WTC11 (cell line): ENCODE data around the gene GFOD2. TPM values are rescaled to one million over a fixed set of nuclear protein-coding genes. Genes with fewer than 3 reads are reported as not detected.

Source experiments
- ATAC-seq: fragments of 200-7000 bp; cut with Tn5 transposase; 2 replicates; pipeline ENCODE4 v1.10.0; 2021; ENCODE audit warnings: mild to moderate bottlenecking, moderate library complexity
- CTCF ChIA-PET: fragments of 300-600 bp; sonication (Branson Sonifier 250); formaldehyde crosslinking; loops from one replicate; lab custom pipeline; 2021; ENCODE audit warnings: antibody characterized with exemption; lab: Charles Lee
- POLR2A ChIA-PET: fragments of 350-600 bp; sonication (Branson Sonifier 250); formaldehyde crosslinking; loops from one replicate; lab custom pipeline; 2021; ENCODE audit warnings: antibody characterized with exemption; lab: Charles Lee
- DNase-seq: peaks from one replicate; pipeline ENCODE4 v3.0.0; 2021; ENCODE audit warnings: low spot score
- H3K27ac Mint-ChIP-seq: 2 replicates; pipeline ENCODE4 v1.8.0; 2021; ENCODE audit warnings: mixed read lengths
- H3K27me3 Mint-ChIP-seq: 2 replicates; pipeline ENCODE4 v1.8.0; 2021; ENCODE audit warnings: low read depth, mild to moderate bottlenecking, moderate library complexity, mixed read lengths
- H3K36me3 Mint-ChIP-seq: 2 replicates; pipeline ENCODE4 v1.8.0; 2021; ENCODE audit warnings: mixed read lengths
- H3K4me1 Mint-ChIP-seq: 2 replicates; pipeline ENCODE4 v1.8.0; 2022; ENCODE audit warnings: mixed read lengths
- H3K4me3 Mint-ChIP-seq: 2 replicates; pipeline ENCODE4 v1.8.0; 2021; ENCODE audit warnings: mild to moderate bottlenecking, moderate library complexity, mixed read lengths
- H3K9me3 Mint-ChIP-seq: 2 replicates; pipeline ENCODE4 v1.8.0; 2021; ENCODE audit warnings: mixed read lengths
- ATF3 ChIP-seq: sonication (generic); formaldehyde crosslinking; conservative IDR thresholded peaks from 2 replicates; pipeline ENCODE4 v1.8.1; 2022; ENCODE audit warnings: mild to moderate bottlenecking, missing genetic modification reagents
- CBFB ChIP-seq: sonication (generic); formaldehyde crosslinking; IDR thresholded peaks from 2 replicates; pipeline ENCODE4 v1.8.1; 2022; ENCODE audit warnings: mild to moderate bottlenecking, low read depth, missing genetic modification reagents
- CREB1 ChIP-seq: sonication (generic); formaldehyde crosslinking; IDR thresholded peaks from 2 replicates; pipeline ENCODE4 v1.8.0; 2023; ENCODE audit warnings: mild to moderate bottlenecking, missing genetic modification reagents
- E2F1 ChIP-seq: sonication (generic); formaldehyde crosslinking; IDR thresholded peaks from 2 replicates; pipeline ENCODE4 v1.8.0; 2022; ENCODE audit warnings: mild to moderate bottlenecking, missing genetic modification reagents
- E2F5 ChIP-seq: sonication (generic); formaldehyde crosslinking; IDR thresholded peaks from 2 replicates; pipeline ENCODE4 v1.8.1; 2022; ENCODE audit warnings: mild to moderate bottlenecking, moderate library complexity, missing genetic modification reagents
- ELF4 ChIP-seq: sonication (generic); formaldehyde crosslinking; IDR thresholded peaks from 2 replicates; pipeline ENCODE4 v1.8.1; 2022; ENCODE audit warnings: low read depth, mild to moderate bottlenecking, moderate library complexity, missing genetic modification reagents
- EMX1 ChIP-seq: fragments of 250-450 bp; sonication (Bioruptor Pico); IDR thresholded peaks from 2 replicates; pipeline ENCODE4 v1.8.0; 2021; ENCODE audit warnings: mild to moderate bottlenecking
- GABPB1 ChIP-seq: sonication (generic); formaldehyde crosslinking; IDR thresholded peaks from 2 replicates; pipeline ENCODE4 v1.8.1; 2023; ENCODE audit warnings: mild to moderate bottlenecking, missing genetic modification reagents
- GRHL2 ChIP-seq: fragments of 250-450 bp; sonication (Bioruptor Pico); IDR thresholded peaks from 2 replicates; pipeline ENCODE4 v1.8.0; 2022; ENCODE audit warnings: mild to moderate bottlenecking, moderate library complexity; ENCODE audit not compliant: insufficient replicate concordance, severe bottlenecking
- HMGXB4 ChIP-seq: sonication (generic); formaldehyde crosslinking; IDR thresholded peaks from 2 replicates; pipeline ENCODE4 v1.8.1; 2023; ENCODE audit warnings: mild to moderate bottlenecking, moderate library complexity, missing genetic modification reagents
- JAZF1 ChIP-seq: fragments of 250-450 bp; sonication (Bioruptor Pico); IDR thresholded peaks from 2 replicates; pipeline ENCODE4 v1.9.0; 2021; ENCODE audit warnings: moderate library complexity, mild to moderate bottlenecking, inconsistent platforms
- KAT7 ChIP-seq: sonication (generic); formaldehyde crosslinking; IDR thresholded peaks from 2 replicates; pipeline ENCODE4 v1.8.1; 2023; ENCODE audit warnings: missing genetic modification reagents, mild to moderate bottlenecking, borderline replicate concordance
- NFE2L1 ChIP-seq: sonication (generic); formaldehyde crosslinking; IDR thresholded peaks from 2 replicates; pipeline ENCODE4 v1.8.1; 2023; ENCODE audit warnings: missing genetic modification reagents
- NR1H2 ChIP-seq: sonication (generic); formaldehyde crosslinking; IDR thresholded peaks from 2 replicates; pipeline ENCODE4 v1.9.0; 2021; ENCODE audit warnings: mild to moderate bottlenecking, moderate library complexity, missing genetic modification reagents
- NR2C2 ChIP-seq: sonication (generic); formaldehyde crosslinking; IDR thresholded peaks from 2 replicates; pipeline ENCODE4 v1.8.0; 2022; ENCODE audit warnings: mild to moderate bottlenecking, missing genetic modification reagents
- RELA ChIP-seq: sonication (generic); formaldehyde crosslinking; IDR thresholded peaks from 2 replicates; pipeline ENCODE4 v1.8.1; 2022; ENCODE audit warnings: missing genetic modification reagents, mild to moderate bottlenecking, borderline replicate concordance
- RORB ChIP-seq: fragments of 250-450 bp; sonication (Bioruptor Pico); IDR thresholded peaks from 2 replicates; pipeline ENCODE4 v1.9.0; 2021; ENCODE audit warnings: mild to moderate bottlenecking
- SMAD3 ChIP-seq: sonication (generic); formaldehyde crosslinking; IDR thresholded peaks from 2 replicates; pipeline ENCODE4 v1.8.0; 2022; ENCODE audit warnings: missing genetic modification reagents, mild to moderate bottlenecking, borderline replicate concordance
- STAT6 ChIP-seq: sonication (generic); formaldehyde crosslinking; conservative IDR thresholded peaks from 2 replicates; pipeline ENCODE4 v1.8.1; 2023; ENCODE audit warnings: mild to moderate bottlenecking, low read depth, missing genetic modification reagents, moderate library complexity
- ZNF396 ChIP-seq: fragments of 250-450 bp; sonication (Bioruptor Pico); IDR thresholded peaks from 2 replicates; pipeline ENCODE4 v1.8.0; 2021; ENCODE audit warnings: mild to moderate bottlenecking, moderate library complexity, borderline replicate concordance
- ZNF423 ChIP-seq: fragments of 250-450 bp; sonication (Bioruptor Pico); IDR thresholded peaks from 2 replicates; pipeline ENCODE4 v2.1.2; 2022; ENCODE audit warnings: mild to moderate bottlenecking, moderate library complexity
- ZNF425 ChIP-seq: fragments of 250-450 bp; sonication (Bioruptor Pico); conservative IDR thresholded peaks from 2 replicates; pipeline ENCODE4 v1.9.0; 2021; ENCODE audit warnings: mild to moderate bottlenecking
- total RNA-seq: library from RNA; stranded (reverse); gene quantifications from 3 replicates; pipeline ENCODE4 v1.2.3, GENCODE V29; 2021

GFOD2 gene
- total RNA-seq, 1 experiment from 2014 or later: 29.5 TPM

- DNase-seq (no peak), ATAC-seq (no peak)
- Mint-ChIP-seq H3K27ac (peak overlapping the region; percentile 60), H3K4me1 (peaks cover 21% of the 10 kb centered on the region), H3K4me3 (no peak overlapping the region), H3K27me3 (no peaks in the 10 kb centered on the region), H3K9me3 (no peaks in the 10 kb centered on the region), H3K36me3 (peaks cover 4% of the 10 kb centered on the region; the same call in 1 of the 2 replicates)
- no peak for TF ChIP-seq JAZF1 (CRISPR knock-in tag)
- no peak for TF ChIP-seq RORB (CRISPR knock-in tag)
- TF ChIP-seq CBFB (CRISPR knock-in tag): no peak
- no peak for TF ChIP-seq E2F1 (CRISPR knock-in tag)
- ChIA-PET POLR2A (interaction anchor here (0.6 kb wide), 1 partner anchor 29 kb away, joined by 3 read pairs; no protein-coding TSS in a partner anchor), CTCF (interaction anchor here (1.5 to 2.3 kb wide), 3 partner anchors 36 to 108 kb away, joined by 3 to 8 read pairs (median 7); no protein-coding TSS in a partner anchor)
Observed at GRCh38 chr16:67708368-67708771, 10.7 kb downstream of the GFOD2 start.

GRCh38 chr16:67707790-67708189 is 11.3 kb downstream of the GFOD2 start:
- H3K4me3 Mint-ChIP-seq: no peak overlapping the region
- H3K27ac Mint-ChIP-seq: no peak overlapping the region
- peaks cover 17% of the 10 kb centered on the region for H3K4me1 Mint-ChIP-seq
- ATAC-seq (no peak), DNase-seq (no peak)
- TF ChIP-seq NR2C2 (CRISPR knock-in tag): no peak
- no peak for TF ChIP-seq EMX1 (CRISPR knock-in tag)
- TF ChIP-seq ZNF396 (CRISPR knock-in tag): no peak
- no peak for TF ChIP-seq ZNF425 (CRISPR knock-in tag)
- no peak for TF ChIP-seq NFE2L1 (CRISPR knock-in tag)
- no peak for TF ChIP-seq GRHL2 (CRISPR knock-in tag)
- TF ChIP-seq GABPB1: no peak
- no peak for TF ChIP-seq CREB1 (CRISPR knock-in tag)
- POLR2A ChIA-PET: interaction anchor here (0.6 kb wide), 1 partner anchor 28 kb away, joined by 3 read pairs; no protein-coding TSS in a partner anchor
- no peaks in the 10 kb centered on the region for H3K27me3 Mint-ChIP-seq
- no peaks in the 10 kb centered on the region for H3K9me3 Mint-ChIP-seq
- no peaks in the 10 kb centered on the region for H3K36me3 Mint-ChIP-seq
- CTCF ChIA-PET: interaction anchor here (1.9 kb wide), 1 partner anchor 35 kb away, joined by 7 read pairs; no protein-coding TSS in a partner anchor

- CTCF ChIA-PET: no interaction called here
- no peaks in the 10 kb centered on the region for H3K36me3 Mint-ChIP-seq
- H3K4me1 Mint-ChIP-seq: peaks cover 17% of the 10 kb centered on the region
- no peak for ATAC-seq
- H3K27me3 Mint-ChIP-seq: no peaks in the 10 kb centered on the region
- POLR2A ChIA-PET: no interaction called here
- H3K9me3 Mint-ChIP-seq: no peaks in the 10 kb centered on the region
- H3K27ac Mint-ChIP-seq: no peak overlapping the region
- no peak overlapping the region for H3K4me3 Mint-ChIP-seq
- no peak for DNase-seq
- TF ChIP-seq HMGXB4 (CRISPR knock-in tag) (no peak), RELA (CRISPR knock-in tag) (no peak), EMX1 (CRISPR knock-in tag) (no peak), ELF4 (no peak), NR1H2 (CRISPR knock-in tag) (no peak), E2F5 (CRISPR knock-in tag) (no peak), SMAD3 (no peak), ZNF423 (CRISPR knock-in tag) (no peak), STAT6 (CRISPR knock-in tag) (no peak), JAZF1 (CRISPR knock-in tag) (no peak), KAT7 (CRISPR knock-in tag) (no peak), ATF3 (CRISPR knock-in tag) (no peak)
Observed at GRCh38 chr16:67707210-67707609, 11.9 kb downstream of the GFOD2 start.
